Activated CD4-positive, alpha-beta T cell treated with anti-CD3 and anti-CD28 coated beads for 36 hours (primary cell): ENCODE measurements around the gene MIS12. TPM values are rescaled to one million over a fixed set of nuclear protein-coding genes. Genes with fewer than 3 reads are reported as not detected.

Source experiments
- ATAC-seq: fragments of 200-7000 bp; cut with Tn5 transposase; one replicate; pipeline ENCODE4 v1.10.0; 2021; ENCODE audit warnings: mild to moderate bottlenecking, moderate library complexity
- CTCF ChIA-PET: fragments of 350-600 bp; sonication (Branson Sonifier 250); formaldehyde crosslinking; loops from one replicate; lab custom pipeline; 2021; ENCODE audit warnings: antibody characterized with exemption; lab: Charles Lee
- POLR2A ChIA-PET: fragments of 350-600 bp; sonication (Branson Sonifier 250); formaldehyde crosslinking; loops from one replicate; lab custom pipeline; 2021; ENCODE audit warnings: antibody characterized with exemption, inconsistent platforms; lab: Charles Lee
- DNase-seq: peaks from one replicate; pipeline ENCODE4 v3.0.0-alpha.2; 2020
- H3K27ac Mint-ChIP-seq: one replicate; pipeline ENCODE4 v1.8.0; 2021; ENCODE audit warnings: mixed read lengths
- H3K27me3 Mint-ChIP-seq: one replicate; pipeline ENCODE4 v1.8.0; 2021; ENCODE audit warnings: mixed read lengths
- H3K36me3 Mint-ChIP-seq: one replicate; pipeline ENCODE4 v1.8.0; 2021; ENCODE audit warnings: low read depth, mixed read lengths
- H3K4me1 Mint-ChIP-seq: one replicate; pipeline ENCODE4 v1.8.0; 2021; ENCODE audit warnings: mixed read lengths
- H3K4me3 Mint-ChIP-seq: one replicate; pipeline ENCODE4 v1.8.0; 2021; ENCODE audit warnings: mild to moderate bottlenecking, moderate library complexity, mixed read lengths
- H3K9me3 Mint-ChIP-seq: one replicate; pipeline ENCODE4 v1.8.0; 2021; ENCODE audit warnings: low read depth, mixed read lengths
- intact Hi-C, 2 experiments: fragments of 100-400 bp; cut with DNase I in 1 of 2; cut with micrococcal nuclease in 1 of 2; formaldehyde crosslinking; loops; one replicate each; pipeline versions ENCODE4 v1.14.2 to v1.15.1; 2022 to 2024; cut with DNase I, micrococcal nuclease
- total RNA-seq, 2 experiments: library from RNA; stranded (reverse); gene quantifications; one replicate each; pipeline ENCODE4 v1.2.3, GENCODE V29; 2021

MIS12 gene
- total RNA-seq, 2 experiments from 2014 or later: 29.4 to 34.4 TPM

- DNase-seq (no peak), ATAC-seq (peak; percentile 74)
- H3K9me3 Mint-ChIP-seq: peaks cover 2% of the 10 kb centered on the region
- intact Hi-C loops: no loop called here
- no peaks in the 10 kb centered on the region for H3K27me3 Mint-ChIP-seq
- H3K4me3 Mint-ChIP-seq: no peak overlapping the region
- H3K27ac Mint-ChIP-seq: peak overlapping the region; percentile 7
- H3K36me3 Mint-ChIP-seq: peaks cover 31% of the 10 kb centered on the region
- ChIA-PET POLR2A (no interaction called here), CTCF (no interaction called here)
- H3K4me1 Mint-ChIP-seq: peaks cover 24% of the 10 kb centered on the region
Measured at GRCh38 chr17:5513628-5514027, 27.3 kb downstream of the MIS12 start.

GRCh38 chr17:5514976-5515375 lies 28.6 kb downstream of the MIS12 start:
- DNase-seq: no peak
- Mint-ChIP-seq H3K9me3 (peaks cover 2% of the 10 kb centered on the region), H3K36me3 (peaks cover 31% of the 10 kb centered on the region), H3K27ac (no peak overlapping the region), H3K4me3 (no peak overlapping the region), H3K4me1 (peaks cover 24% of the 10 kb centered on the region), H3K27me3 (no peaks in the 10 kb centered on the region)
- ChIA-PET CTCF (interaction anchor here (0.7 kb wide), 1 partner anchor 37 kb away, joined by 3 read pairs; no protein-coding TSS in a partner anchor), POLR2A (no interaction called here)
- intact Hi-C loops: no loop called here
- ATAC-seq: no peak

GRCh38 chr17:5516060-5516792 lies 29.9 kb downstream of the MIS12 start:
- peaks cover 24% of the 10 kb centered on the region for H3K4me1 Mint-ChIP-seq
- ChIA-PET CTCF (no interaction called here), POLR2A (no interaction called here)
- H3K36me3 Mint-ChIP-seq: peaks cover 31% of the 10 kb centered on the region
- DNase-seq (no peak), ATAC-seq (no peak)
- H3K9me3 Mint-ChIP-seq: peaks cover 2% of the 10 kb centered on the region
- no peak overlapping the region for H3K27ac Mint-ChIP-seq
- intact Hi-C loops: no loop called here
- no peaks in the 10 kb centered on the region for H3K27me3 Mint-ChIP-seq
- no peak overlapping the region for H3K4me3 Mint-ChIP-seq

DNA sequence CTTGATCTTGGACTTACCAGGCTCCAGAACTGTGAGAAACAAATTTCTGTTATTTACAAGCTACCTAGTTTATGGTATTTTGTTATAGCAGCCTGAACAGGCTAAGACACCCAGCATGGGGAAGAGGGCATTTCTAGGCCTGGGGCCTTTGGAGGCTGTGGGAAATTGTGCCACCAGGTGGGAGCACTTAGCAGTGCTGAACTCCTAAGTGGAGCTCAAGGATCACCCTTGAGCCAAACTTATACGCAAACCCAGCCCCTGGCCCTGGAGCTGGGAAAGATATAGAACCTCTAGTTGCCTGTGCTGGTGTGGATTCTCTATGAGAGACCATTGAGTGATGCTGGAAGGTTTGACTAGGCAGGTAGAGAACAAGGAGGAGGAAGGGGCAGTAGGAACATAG lies 36.1 kb downstream of the MIS12 start:
- CTCF ChIA-PET: interaction anchor here (1.3 kb wide), 1 partner anchor 10 kb away, joined by 4 read pairs; no protein-coding TSS in a partner anchor

GRCh38 chr17:5523249-5523648 lies 36.9 kb downstream of the MIS12 start:
- intact Hi-C loops: no loop called here
- DNase-seq (no peak), ATAC-seq (no peak)
- Mint-ChIP-seq H3K9me3 (no peaks in the 10 kb centered on the region), H3K4me1 (peaks cover 15% of the 10 kb centered on the region), H3K36me3 (peaks cover 23% of the 10 kb centered on the region), H3K4me3 (no peak overlapping the region), H3K27ac (no peak overlapping the region), H3K27me3 (no peaks in the 10 kb centered on the region)
- CTCF ChIA-PET: no interaction called here
- POLR2A ChIA-PET: interaction anchor here (0.7 kb wide), 1 partner anchor 10 kb away, joined by 4 read pairs; no protein-coding TSS in a partner anchor

More for the DNA sequence above, 36.1 kb downstream of the MIS12 start:
- H3K9me3 Mint-ChIP-seq: no peaks in the 10 kb centered on the region
- H3K27me3 Mint-ChIP-seq: no peaks in the 10 kb centered on the region
- POLR2A ChIA-PET: no interaction called here
- H3K4me1 Mint-ChIP-seq: peaks cover 15% of the 10 kb centered on the region
- no peak for DNase-seq
- no peak overlapping the region for H3K27ac Mint-ChIP-seq
- ATAC-seq: no peak
- peaks cover 26% of the 10 kb centered on the region for H3K36me3 Mint-ChIP-seq
- intact Hi-C loops: no loop called here
- H3K4me3 Mint-ChIP-seq: no peak overlapping the region

- DNase-seq: peak; percentile 88
- H3K4me3 Mint-ChIP-seq: no peak overlapping the region
- peaks cover 35% of the 10 kb centered on the region for H3K36me3 Mint-ChIP-seq
- H3K9me3 Mint-ChIP-seq: no peaks in the 10 kb centered on the region
- peaks cover 15% of the 10 kb centered on the region for H3K4me1 Mint-ChIP-seq
- peak; percentile 98 for ATAC-seq
- H3K27me3 Mint-ChIP-seq: no peaks in the 10 kb centered on the region
- ChIA-PET POLR2A (interaction anchor here (0.5 to 1.1 kb wide), 2 partner anchors 25 to 41 kb away, joined by 3 to 6 read pairs; partner anchors contain the start of genes DERL2 and MIS12), CTCF (interaction anchor here (0.6 kb wide), 1 partner anchor 542 kb away, joined by 3 read pairs; no protein-coding TSS in a partner anchor)
- intact Hi-C loops: loop anchor here (1.0 to 2.0 kb wide), 3 partner anchors 40 to 108 kb away; partner anchors contain the start of genes DERL2 (in 2 of the 2), MIS12 (in 2 of the 2) and NUP88 (in 1 of the 2)
- H3K27ac Mint-ChIP-seq: peak overlapping the region; percentile 88
Measured at GRCh38 chr17:5526821-5527598, 40.6 kb downstream of the MIS12 start.

- H3K27me3 Mint-ChIP-seq: no peaks in the 10 kb centered on the region
- peaks cover 15% of the 10 kb centered on the region for H3K4me1 Mint-ChIP-seq
- no peak for ATAC-seq
- peaks cover 33% of the 10 kb centered on the region for H3K36me3 Mint-ChIP-seq
- POLR2A ChIA-PET: interaction anchor here (0.6 to 0.8 kb wide), 2 partner anchors 29 to 59 kb away, joined by 4 read pairs; partner anchors contain the start of gene DHX33
- DNase-seq: no peak
- intact Hi-C loops: loop anchor here (1.0 to 2.0 kb wide), 2 partner anchors 41 to 108 kb away; partner anchors contain the start of genes DERL2 (in 1 of the 2), MIS12 (in 1 of the 2) and NUP88 (in 1 of the 2)
- no peaks in the 10 kb centered on the region for H3K9me3 Mint-ChIP-seq
- CTCF ChIA-PET: interaction anchor here (0.6 kb wide), 2 partner anchors 54 to 541 kb away, joined by 3 read pairs; no protein-coding TSS in a partner anchor
- H3K27ac Mint-ChIP-seq: peak overlapping the region; percentile 88
- no peak overlapping the region for H3K4me3 Mint-ChIP-seq
Measured at GRCh38 chr17:5527601-5528250, 41.4 kb downstream of the MIS12 start.

GRCh38 chr17:5530265-5531084 lies 44.1 kb downstream of the MIS12 start:
- DNase-seq: no peak
- POLR2A ChIA-PET: no interaction called here
- peaks cover 15% of the 10 kb centered on the region for H3K4me1 Mint-ChIP-seq
- H3K27me3 Mint-ChIP-seq: no peaks in the 10 kb centered on the region
- H3K27ac Mint-ChIP-seq: no peak overlapping the region
- peaks cover 28% of the 10 kb centered on the region for H3K36me3 Mint-ChIP-seq
- H3K4me3 Mint-ChIP-seq: no peak overlapping the region
- intact Hi-C loops: no loop called here
- H3K9me3 Mint-ChIP-seq: no peaks in the 10 kb centered on the region
- ATAC-seq: no peak
- CTCF ChIA-PET: interaction anchor here (1.0 kb wide), 1 partner anchor 24 kb away, joined by 3 read pairs; no protein-coding TSS in a partner anchor

DNA sequence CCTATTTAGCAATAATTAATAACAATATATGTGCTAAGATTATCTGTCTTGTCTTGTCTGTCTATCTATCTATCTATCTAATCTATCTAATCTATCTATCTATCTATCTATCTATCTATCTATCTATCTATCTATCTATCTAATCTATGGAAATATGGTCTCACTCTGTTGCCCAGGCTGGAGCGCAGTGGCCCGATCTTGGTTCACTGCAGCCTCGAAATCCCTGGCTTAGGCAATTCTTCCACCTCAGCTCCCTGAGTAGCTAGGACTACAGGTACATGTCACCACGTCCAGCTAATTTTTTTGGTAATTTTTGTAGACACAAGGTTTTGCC lies 44.7 kb downstream of the MIS12 start:
- CTCF ChIA-PET: interaction anchor here (1.0 kb wide), 1 partner anchor 25 kb away, joined by 3 read pairs; no protein-coding TSS in a partner anchor
- Mint-ChIP-seq H3K27me3 (no peaks in the 10 kb centered on the region), H3K4me3 (no peak overlapping the region), H3K9me3 (no peaks in the 10 kb centered on the region), H3K4me1 (peaks cover 14% of the 10 kb centered on the region), H3K36me3 (peaks cover 26% of the 10 kb centered on the region), H3K27ac (no peak overlapping the region)
- intact Hi-C loops: no loop called here
- no peak for DNase-seq
- ATAC-seq: no peak
- POLR2A ChIA-PET: no interaction called here

- DNase-seq (no peak), ATAC-seq (no peak)
- Mint-ChIP-seq H3K9me3 (no peaks in the 10 kb centered on the region), H3K4me3 (no peak overlapping the region), H3K27ac (no peak overlapping the region), H3K36me3 (peaks cover 20% of the 10 kb centered on the region), H3K27me3 (no peaks in the 10 kb centered on the region), H3K4me1 (no peaks in the 10 kb centered on the region)
- ChIA-PET POLR2A (no interaction called here), CTCF (interaction anchor here (0.7 kb wide), 1 partner anchor 313 kb away, joined by 3 read pairs; no protein-coding TSS in a partner anchor)
- intact Hi-C loops: no loop called here
Measured at GRCh38 chr17:5532581-5532980, 46.2 kb downstream of the MIS12 start.
